A549 (cell line): ENCODE data around the gene SEMA3B. TPM values are rescaled to one million over a fixed set of nuclear protein-coding genes. Genes with fewer than 3 reads are reported as not detected.

Experiments
- ATAC-seq, 2 experiments: fragments of 200-7000 bp in 1 of 2; fragments of >200 bp in 1 of 2; cut with Nextera tagmentation in 1 of 2; cut with Tn5 transposase in 1 of 2; 3 replicates each; pipeline versions ENCODE4 v1.8.0 to v1.9.1; 2018 to 2020; ENCODE audit warnings: mild to moderate bottlenecking in 1 of 2, moderate library complexity in 1 of 2
- CTCF ChIA-PET: fragments of 300-600 bp; sonication (Branson Sonifier 250); formaldehyde crosslinking; extraction: SDS; loops from one replicate; lab custom pipeline; 2021; ENCODE audit warnings: antibody characterized with exemption, inconsistent platforms; lab: Yijun Ruan, JAX
- POLR2A ChIA-PET: fragments of 350-600 bp; formaldehyde crosslinking; extraction: SDS; loops from one replicate; lab custom pipeline; 2021; ENCODE audit warnings: antibody characterized with exemption, inconsistent platforms; lab: Yijun Ruan, JAX
- DNase-seq, 2 experiments: peaks; one replicate each; pipeline versions ENCODE4 v3.0.0 to v3.0.0-alpha.2; 2011 to 2016; ENCODE audit warnings: low read depth in 1 of 2, low spot score in 1 of 2
- FAIRE-seq: peaks from 2 replicates; lab custom pipeline; 2011; peaks lifted over from hg19 to GRCh38; lab: Jason Lieb, UNC
- H3K27ac ChIP-seq, 2 experiments: fragments of >200 bp; sonication (Bioruptor Twin); formaldehyde crosslinking; 3 replicates each; pipeline ENCODE4 v1.5.1; 2016 to 2017
- H3K4me1 ChIP-seq: fragments of >200 bp; sonication (Bioruptor Twin); formaldehyde crosslinking; 3 replicates; pipeline ENCODE4 v1.6.1; 2016
- H3K4me2 ChIP-seq: fragments of >200 bp; sonication (Bioruptor Twin); formaldehyde crosslinking; 3 replicates; pipeline ENCODE4 v1.6.1; 2016
- H3K4me3 ChIP-seq: fragments of >200 bp; sonication (Bioruptor Twin); formaldehyde crosslinking; 3 replicates; pipeline ENCODE4 v1.5.1; 2016
- H3K9me3 ChIP-seq: fragments of >200 bp; sonication (Bioruptor Twin); formaldehyde crosslinking; 3 replicates; pipeline ENCODE4 v1.6.1; 2016
- ATOH8 ChIP-seq: fragments of 250-450 bp; sonication (Bioruptor Pico); IDR thresholded peaks from 2 replicates; pipeline ENCODE4 v1.5.0; 2020; ENCODE audit warnings: low read depth, mild to moderate bottlenecking, moderate library complexity
- BCL3 ChIP-seq: fragments of >200 bp; sonication (Bioruptor Twin); formaldehyde crosslinking; IDR thresholded peaks from 3 replicates; pipeline ENCODE4 v1.6.1; 2016
- CBX2 ChIP-seq: fragments of 200-600 bp; sonication (generic); IDR thresholded peaks from 2 replicates; pipeline ENCODE4 v1.6.1; 2016; ENCODE audit warnings: low read depth, mild to moderate bottlenecking, borderline replicate concordance
- CEBPB ChIP-seq, 2 experiments: fragments of >200 bp in 1 of 2; sonication (Bioruptor Twin) in 1 of 2; formaldehyde crosslinking in 1 of 2; IDR thresholded peaks; 2 replicates each; pipeline ENCODE4 v1.6.1; 2012 to 2016
- CHD4 ChIP-seq: fragments of 200-600 bp; sonication (generic); IDR thresholded peaks from 2 replicates; pipeline ENCODE4 v1.6.1; 2016; ENCODE audit warnings: antibody characterized with exemption, mild to moderate bottlenecking, borderline replicate concordance
- E2F6 ChIP-seq: IDR thresholded peaks from 2 replicates; pipeline ENCODE4 v1.6.1; 2012; ENCODE audit warnings: low read depth, borderline replicate concordance
- EP300 ChIP-seq, 2 experiments: fragments of >200 bp; sonication (Bioruptor Twin); formaldehyde crosslinking; IDR thresholded peaks; 2 replicates in 1 of 2; 3 replicates in 1 of 2; pipeline ENCODE4 v1.6.1; 2016 to 2017
- FOSB ChIP-seq: fragments of 250-450 bp; sonication (Bioruptor Pico); IDR thresholded peaks from 2 replicates; pipeline ENCODE4 v1.5.0; 2020; ENCODE audit warnings: mild to moderate bottlenecking, moderate library complexity
- FOSL2 ChIP-seq, 2 experiments: fragments of 450-650 bp in 1 of 2; fragments of >200 bp in 1 of 2; sonication (Bioruptor Twin) in 1 of 2; formaldehyde crosslinking; IDR thresholded peaks; 2 replicates each; pipeline versions ENCODE4 v1.5.0 to v1.6.1; 2016 to 2020; ENCODE audit warnings: mild to moderate bottlenecking in 1 of 2, moderate library complexity in 1 of 2
- GATA3 ChIP-seq: IDR thresholded peaks from 2 replicates; pipeline ENCODE4 v1.6.1; 2012; ENCODE audit warnings: borderline replicate concordance
- HDAC2 ChIP-seq: fragments of 200-600 bp; sonication (generic); IDR thresholded peaks from 2 replicates; pipeline ENCODE4 v1.6.1; 2016
- HES2 ChIP-seq: fragments of >200 bp; sonication (Bioruptor Twin); formaldehyde crosslinking; IDR thresholded peaks from 2 replicates; pipeline ENCODE4 v1.6.1; 2016
- HEYL ChIP-seq: fragments of 250-450 bp; sonication (Bioruptor Pico); IDR thresholded peaks from 2 replicates; pipeline ENCODE4 v1.8.0; 2021; ENCODE audit warnings: mild to moderate bottlenecking, moderate library complexity
- HOXB5 ChIP-seq: fragments of 250-450 bp; sonication (Bioruptor Pico); IDR thresholded peaks from 2 replicates; pipeline ENCODE4 v1.5.0; 2020; ENCODE audit warnings: mild to moderate bottlenecking, moderate library complexity
- JUN ChIP-seq, 2 experiments: fragments of >200 bp; sonication (Bioruptor Twin); formaldehyde crosslinking; IDR thresholded peaks; 2 replicates in 1 of 2; 3 replicates in 1 of 2; pipeline ENCODE4 v1.6.1; 2016 to 2017
- MAFK ChIP-seq: fragments of 450-650 bp; IDR thresholded peaks from 2 replicates; pipeline ENCODE4 v1.6.1; 2014; ENCODE audit not compliant: partially characterized antibody
- MAZ ChIP-seq: fragments of 150-350 bp; IDR thresholded peaks from 2 replicates; pipeline ENCODE4 v1.6.1; 2014; ENCODE audit warnings: antibody characterized with exemption, low read depth, low read length, borderline replicate concordance
- NFE2L2 ChIP-seq: fragments of 150-350 bp; conservative IDR thresholded peaks from 2 replicates; pipeline ENCODE4 v1.6.1; 2014; ENCODE audit warnings: low read length
- NR3C1 ChIP-seq: fragments of >200 bp; sonication (Bioruptor Twin); formaldehyde crosslinking; IDR thresholded peaks from 3 replicates; pipeline ENCODE4 v1.6.1; 2017
- PHF8 ChIP-seq: fragments of 200-600 bp; sonication (generic); IDR thresholded peaks from 2 replicates; pipeline ENCODE4 v1.6.1; 2016; ENCODE audit warnings: low read depth, mild to moderate bottlenecking, antibody characterized with exemption, moderate library complexity, borderline replicate concordance
- POLR2A ChIP-seq: IDR thresholded peaks from 2 replicates; pipeline ENCODE4 v1.6.1; 2012; ENCODE audit warnings: mild to moderate bottlenecking, low read length
- POLR2AphosphoS2 ChIP-seq: conservative IDR thresholded peaks from 2 replicates; pipeline ENCODE4 v1.6.1; 2012; ENCODE audit warnings: low read length, improper control_type of control experiment, inconsistent platforms
- RCOR1 ChIP-seq: fragments of 150-350 bp; IDR thresholded peaks from 2 replicates; pipeline ENCODE4 v1.6.1; 2014; ENCODE audit warnings: antibody characterized with exemption, low read length, low read depth
- REST ChIP-seq: fragments of 200-600 bp; sonication (generic); IDR thresholded peaks from 2 replicates; pipeline ENCODE4 v1.6.1; 2016; ENCODE audit warnings: antibody characterized with exemption, mild to moderate bottlenecking, moderate library complexity
- SMC3 ChIP-seq: fragments of >200 bp; sonication (Bioruptor Twin); formaldehyde crosslinking; IDR thresholded peaks from 3 replicates; pipeline ENCODE4 v1.6.1; 2018; ENCODE audit warnings: inconsistent platforms
- TFCP2L1 ChIP-seq: fragments of 250-450 bp; sonication (Bioruptor Pico); IDR thresholded peaks from 2 replicates; pipeline ENCODE4 v1.5.0; 2021; ENCODE audit warnings: mild to moderate bottlenecking
- TP53 ChIP-seq: fragments of 250-450 bp; sonication (Bioruptor Pico); IDR thresholded peaks from 2 replicates; pipeline ENCODE4 v1.5.0; 2021; ENCODE audit warnings: mild to moderate bottlenecking, moderate library complexity
- ZC3H11A ChIP-seq: fragments of 450-650 bp; IDR thresholded peaks from 2 replicates; pipeline ENCODE4 v1.6.1; 2014; ENCODE audit warnings: antibody characterized with exemption, mild to moderate bottlenecking
- WGBS: methylation state at CpG from one replicate; pipeline ENCODE4 v1.1.6; 2017; ENCODE audit errors: missing lambda C conversion rate; 5-methylcytosine and 5-hydroxymethylcytosine counted together
- polyA plus RNA-seq, 4 experiments: library from polyadenylated mRNA; depleted of rRNA in 3 of 4; stranded (reverse); fragments of >200 nt; fragmentation: RNase III in 1 of 4; extraction: RNeasy Plus Mini Kit Qiagen cat#74134 plus additional on column Dnase treatment in 1 of 4; gene quantifications; 2 replicates in 3 of 4; 3 replicates in 1 of 4; pipeline ENCODE4 v1.2.3, GENCODE V29; 2011 to 2017
- TF ChIP-seq, protein P1 (sequence below): fragments of 150-350 bp; IDR thresholded peaks from 2 replicates; pipeline ENCODE4 v1.6.1; 2014; ENCODE audit warnings: low read depth, mild to moderate bottlenecking, low read length

Gene SEMA3B
- polyA plus RNA-seq, 2 of the 4 experiments (the other 2 are of a cell fraction): 6.5 to 7.4 TPM

DNA sequence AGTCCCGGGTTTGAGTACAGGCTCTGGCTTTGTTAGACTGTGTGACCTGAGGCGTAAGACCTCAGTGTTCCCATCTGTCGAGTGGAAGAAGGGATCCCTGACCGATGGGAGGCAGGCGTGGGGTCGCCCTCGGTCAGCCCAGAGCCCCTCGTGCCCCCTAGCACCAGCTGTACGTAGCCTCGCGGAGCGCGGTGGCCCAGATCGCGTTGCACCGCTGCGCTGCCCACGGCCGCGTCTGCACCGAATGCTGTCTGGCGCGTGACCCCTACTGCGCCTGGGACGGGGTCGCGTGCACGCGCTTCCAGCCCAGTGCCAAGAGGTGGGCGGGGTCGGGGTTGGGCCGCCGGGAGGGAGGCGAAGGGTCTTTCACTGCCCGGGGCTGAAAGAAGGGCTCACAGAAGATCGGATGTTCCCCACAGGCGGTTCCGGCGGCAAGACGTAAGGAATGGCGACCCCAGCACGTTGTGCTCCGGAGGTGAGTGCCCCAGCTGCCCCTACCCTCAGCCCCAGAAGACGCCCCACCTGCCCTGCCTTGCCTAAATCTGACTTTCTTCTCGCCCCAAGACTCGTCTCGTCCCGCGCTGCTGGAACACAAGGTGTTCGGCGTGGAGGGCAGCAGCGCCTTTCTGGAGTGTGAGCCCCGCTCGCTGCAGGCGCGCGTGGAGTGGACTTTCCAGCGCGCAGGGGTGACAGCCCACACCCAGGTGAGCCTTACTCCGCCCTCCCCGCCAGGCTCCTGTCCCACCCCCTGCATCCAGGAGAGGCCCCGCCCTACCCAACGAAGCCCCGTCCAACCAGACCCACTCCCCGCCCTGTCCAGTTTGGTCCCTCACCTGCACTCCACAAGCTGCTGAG is 6.4 kb downstream of the SEMA3B start:
- Histone ChIP-seq H3K27ac (no peak overlapping the region), H3K4me3 (no peak overlapping the region), H3K9me3 (no peaks in the 10 kb centered on the region), H3K4me2 (no peak overlapping the region), H3K4me1 (peaks cover 19% of the 10 kb centered on the region)
- FAIRE-seq: no peak
- WGBS: 95% methylated on average over 36 of the region's 65 CpGs
- TF ChIP-seq SMC3: no peak
- TF ChIP-seq E2F6: no peak
- no peak for TF ChIP-seq NR3C1
- no peak for TF ChIP-seq FOSL2 (IDR thresholded peaks at IDR 0.05)
- TF ChIP-seq FOSL2 (CRISPR knock-in tag; IDR thresholded peaks at IDR 0.05): no peak
- no peak for TF ChIP-seq ZC3H11A
- no peak for TF ChIP-seq ATOH8
- no peak for TF ChIP-seq TFCP2L1
- TF ChIP-seq CHD4: no peak
- no peak for TF ChIP-seq PHF8
- TF ChIP-seq GATA3: no peak
- no peak for TF ChIP-seq NFE2L2
- no peak for TF ChIP-seq REST
- no peak for TF ChIP-seq POLR2AphosphoS2
- TF ChIP-seq, protein P1, sequence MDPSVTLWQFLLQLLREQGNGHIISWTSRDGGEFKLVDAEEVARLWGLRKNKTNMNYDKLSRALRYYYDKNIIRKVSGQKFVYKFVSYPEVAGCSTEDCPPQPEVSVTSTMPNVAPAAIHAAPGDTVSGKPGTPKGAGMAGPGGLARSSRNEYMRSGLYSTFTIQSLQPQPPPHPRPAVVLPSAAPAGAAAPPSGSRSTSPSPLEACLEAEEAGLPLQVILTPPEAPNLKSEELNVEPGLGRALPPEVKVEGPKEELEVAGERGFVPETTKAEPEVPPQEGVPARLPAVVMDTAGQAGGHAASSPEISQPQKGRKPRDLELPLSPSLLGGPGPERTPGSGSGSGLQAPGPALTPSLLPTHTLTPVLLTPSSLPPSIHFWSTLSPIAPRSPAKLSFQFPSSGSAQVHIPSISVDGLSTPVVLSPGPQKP: no peak
- no peak for TF ChIP-seq HDAC2
- TF ChIP-seq RCOR1: no peak
- POLR2A ChIA-PET: no interaction called here
- DNase-seq: no peak
- CTCF ChIA-PET: interaction anchor here (0.7 to 8.0 kb wide), 20 partner anchors 9 to 93 kb away, joined by 3 to 67 read pairs (median 4); partner anchors contain the start of gene GNAI2
- ATAC-seq: no peak

DNA sequence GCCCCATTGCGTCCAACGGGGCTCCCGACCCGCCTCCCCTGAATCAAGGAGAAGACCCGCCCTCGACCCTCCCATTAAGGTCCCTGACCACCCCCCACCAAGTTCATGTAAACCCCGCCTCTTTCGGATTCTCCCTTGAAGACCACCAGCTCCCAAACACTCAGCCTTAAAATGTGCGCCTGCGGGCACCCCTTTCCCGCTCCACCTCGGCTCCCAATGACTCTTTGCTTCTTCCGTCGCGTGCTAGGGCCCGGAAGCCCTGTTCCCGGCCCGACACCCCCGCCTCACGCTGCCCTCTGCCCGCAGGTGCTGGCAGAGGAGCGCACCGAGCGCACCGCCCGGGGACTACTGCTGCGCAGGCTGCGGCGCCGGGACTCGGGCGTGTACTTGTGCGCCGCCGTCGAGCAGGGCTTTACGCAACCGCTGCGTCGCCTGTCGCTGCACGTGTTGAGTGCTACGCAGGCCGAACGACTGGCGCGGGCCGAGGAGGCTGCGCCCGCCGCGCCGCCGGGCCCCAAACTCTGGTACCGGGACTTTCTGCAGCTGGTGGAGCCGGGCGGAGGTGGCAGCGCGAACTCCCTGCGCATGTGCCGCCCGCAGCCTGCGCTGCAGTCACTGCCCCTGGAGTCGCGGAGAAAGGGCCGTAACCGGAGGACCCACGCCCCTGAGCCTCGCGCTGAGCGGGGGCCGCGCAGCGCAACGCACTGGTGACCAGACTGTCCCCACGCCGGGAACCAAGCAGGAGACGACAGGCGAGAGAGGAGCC is 7.2 kb downstream of the SEMA3B start:
- Histone ChIP-seq H3K4me3 (no peak overlapping the region), H3K4me1 (peaks cover 11% of the 10 kb centered on the region; the same call in 1 of the 3 replicates), H3K9me3 (no peaks in the 10 kb centered on the region), H3K27ac (no peak overlapping the region), H3K4me2 (no peak overlapping the region)
- no peak for FAIRE-seq
- no peak for DNase-seq
- WGBS: 95% methylated on average over 42 of the region's 79 CpGs
- ChIA-PET POLR2A (no interaction called here), CTCF (interaction anchor here (0.8 to 8.0 kb wide), 6 partner anchors 14 to 81 kb away, joined by 3 to 67 read pairs (median 4); no protein-coding TSS in a partner anchor)
- ATAC-seq: no peak
- no peak for TF ChIP-seq HES2
- no peak for TF ChIP-seq NR3C1
- TF ChIP-seq HOXB5 (CRISPR knock-in tag): no peak
- no peak for TF ChIP-seq JUN (IDR thresholded peaks at IDR 0.05)
- TF ChIP-seq TP53 (CRISPR knock-in tag): no peak
- TF ChIP-seq MAZ: no peak
- TF ChIP-seq POLR2AphosphoS2: no peak
- no peak for TF ChIP-seq FOSB (CRISPR knock-in tag)
- no peak for TF ChIP-seq BCL3
- no peak for TF ChIP-seq MAFK
- TF ChIP-seq CEBPB (IDR thresholded peaks at IDR 0.05): no peak
- TF ChIP-seq ZC3H11A: no peak
- no peak for TF ChIP-seq CBX2
- no peak for TF ChIP-seq EP300 (IDR thresholded peaks at IDR 0.05)
- TF ChIP-seq CHD4: no peak
- TF ChIP-seq POLR2A: no peak
- no peak for TF ChIP-seq HEYL (CRISPR knock-in tag)
